ENCODE results near the gene RPS16. TPM values are rescaled to one million over a fixed set of nuclear protein-coding genes. Genes with fewer than 3 reads are reported as not detected.

The RPS16 gene
- total RNA-seq, 4 donors from 2014 or later = 1,316 to 2,441 (median 1,971) TPM

GRCh38 chr19:39419003-39419402, 16.7 kb downstream of the RPS16 start:
- DNase-seq (ENCODE audit: extremely low spot score) = no peak
- Histone ChIP-seq H3K27ac (replicated peaks in 1 of 4) (no peak overlapping the region), H3K4me3 (no peak overlapping the region), H3K36me3 (peaks cover 24 to 86% (median 84%) of the 10 kb centered on the region in 4 donors), H3K9me3 (no peaks in the 10 kb centered on the region), H3K4me1 (peaks cover 18 to 36% (median 32%) of the 10 kb centered on the region in 4 donors), H3K27me3 (no peaks in the 10 kb centered on the region)
- TF ChIP-seq EP300 (IDR thresholded peaks at IDR 0.05) = no peak
- TF ChIP-seq POLR2A (IDR thresholded peaks at IDR 0.05; ENCODE audit: low read depth) = no peak
- TF ChIP-seq CTCF (IDR thresholded peaks at IDR 0.05) = no peak
- TF ChIP-seq POLR2AphosphoS5 (IDR thresholded peaks at IDR 0.05) = no peak
- intact Hi-C loops (cut with DNase I) = no loop called here
- 90% methylated on average over 5 of the region's 9 CpGs for WGBS

- no peak for TF ChIP-seq CTCF (IDR thresholded peaks at IDR 0.05)
- no peak for TF ChIP-seq POLR2AphosphoS5 (IDR thresholded peaks at IDR 0.05)
- TF ChIP-seq EP300 (IDR thresholded peaks at IDR 0.05) = no peak
- TF ChIP-seq POLR2A (IDR thresholded peaks at IDR 0.05; ENCODE audit: low read depth) = no peak
- WGBS = 90% methylated on average over 29 of the region's 30 CpGs
- H3K36me3 ChIP-seq = peaks cover 21 to 72% (median 71%) of the 10 kb centered on the region in 4 donors
- no peaks in the 10 kb centered on the region for H3K9me3 ChIP-seq
- H3K4me3 ChIP-seq = no peak overlapping the region
- intact Hi-C loops (cut with DNase I) = no loop called here
- H3K27me3 ChIP-seq = no peaks in the 10 kb centered on the region
- H3K27ac ChIP-seq (replicated peaks in 1 of 4) = no peak overlapping the region
- peaks cover 18 to 42% (median 39%) of the 10 kb centered on the region in 4 donors for H3K4me1 ChIP-seq
- DNase-seq (ENCODE audit: extremely low spot score) = no peak
These were observed 18.1 kb downstream of the RPS16 start for GRCh38 chr19:39417463-39418181.

- Histone ChIP-seq H3K4me1 (peaks cover 21 to 47% (median 42%) of the 10 kb centered on the region in 4 donors), H3K4me3 (no peak overlapping the region), H3K27ac (replicated peaks in 1 of 4) (peak overlapping the region in 3 of 4 donors; percentile 99 to 100 (median 99)), H3K9me3 (no peaks in the 10 kb centered on the region), H3K36me3 (peaks cover 21 to 60% (median 59%) of the 10 kb centered on the region in 4 donors), H3K27me3 (no peaks in the 10 kb centered on the region)
- TF ChIP-seq EP300 (IDR thresholded peaks at IDR 0.05) (no peak), POLR2A (IDR thresholded peaks at IDR 0.05; ENCODE audit: low read depth) (no peak), POLR2AphosphoS5 (IDR thresholded peaks at IDR 0.05) (no peak), CTCF (IDR thresholded peaks at IDR 0.05) (no peak)
- WGBS = 74% methylated on average over 23 of the region's 27 CpGs
- intact Hi-C loops (cut with DNase I) = no loop called here
- DNase-seq (ENCODE audit: extremely low spot score) = no peak
These were observed 19.3 kb downstream of the RPS16 start for GRCh38 chr19:39416152-39417120.

DNA sequence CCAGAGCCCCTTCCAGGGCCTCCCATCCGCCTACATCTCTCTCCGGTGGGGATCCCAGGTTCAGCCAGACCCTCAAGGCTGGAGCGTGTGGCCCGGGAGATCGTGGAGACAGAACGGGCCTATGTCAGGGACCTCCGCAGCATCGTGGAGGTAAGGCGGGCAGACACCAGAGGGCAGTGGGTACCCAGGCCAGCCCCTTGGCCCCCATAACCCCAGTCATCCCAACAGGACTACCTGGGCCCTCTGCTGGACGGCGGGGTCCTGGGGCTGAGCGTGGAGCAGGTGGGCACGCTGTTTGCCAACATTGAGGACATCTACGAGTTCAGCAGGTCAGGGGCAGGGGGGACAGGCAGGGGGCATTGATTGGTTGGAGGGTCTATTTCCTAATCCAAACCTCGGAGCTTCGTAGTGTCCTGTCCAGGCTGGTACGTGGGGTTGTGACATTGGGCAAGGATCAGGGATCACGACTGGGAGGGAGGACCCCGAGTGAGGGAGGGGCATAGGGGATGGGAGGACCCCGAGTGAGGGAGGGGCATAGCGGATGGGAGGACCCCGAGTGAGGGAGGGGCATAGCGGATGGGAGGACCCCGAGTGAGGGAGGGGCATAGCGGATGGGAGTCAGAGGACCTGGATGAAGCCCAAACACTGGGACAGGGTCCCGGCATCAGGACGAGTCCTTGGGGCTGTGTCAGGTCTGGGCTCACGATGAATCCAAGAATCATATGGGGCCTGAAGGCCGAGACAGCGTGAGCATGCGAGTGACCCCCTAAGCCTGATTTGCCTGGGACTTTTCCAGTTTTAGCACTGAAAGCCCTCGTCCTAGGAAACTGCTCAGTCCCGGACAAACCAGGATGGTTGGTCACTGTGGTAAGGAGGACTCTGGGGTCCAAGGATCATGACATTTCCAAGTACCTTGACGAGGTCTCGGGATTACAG, 20.4 kb downstream of the RPS16 start:
- H3K9me3 ChIP-seq = no peaks in the 10 kb centered on the region
- WGBS = 50% methylated on average over 27 of the region's 35 CpGs
- peak overlapping the region; percentile 63 to 93 (median 80) for H3K4me3 ChIP-seq
- peaks cover 18 to 49% (median 49%) of the 10 kb centered on the region in 4 donors for H3K36me3 ChIP-seq
- intact Hi-C loops (cut with DNase I) = no loop called here
- peak overlapping the region; percentile 91 to 100 (median 99) for H3K27ac ChIP-seq (replicated peaks in 1 of 4)
- TF ChIP-seq CTCF (IDR thresholded peaks at IDR 0.05) (peak in 1 of 3 experiments; percentile 4), EP300 (IDR thresholded peaks at IDR 0.05) (no peak)
- DNase-seq (ENCODE audit: extremely low spot score) = no peak
- peaks cover 31 to 58% (median 53%) of the 10 kb centered on the region in 4 donors for H3K4me1 ChIP-seq
- no peaks in the 10 kb centered on the region for H3K27me3 ChIP-seq

Measured in esophagus muscularis mucosa (tissue), 4 donors.